DMS53 treated with DMSO at 0.1 percent for 48 hours (cell line): ENCODE measurements around the gene DHDH.

Experiments used
- DNase-seq: peaks from one replicate; lab custom pipeline; 2025; ENCODE audit not compliant: unreplicated experiment; lab: John Stamatoyannopoulos, UW

DHDH gene

GRCh38 chr19:48991011-48991609 is 57.6 kb downstream of the DHDH start:
- no peak for DNase-seq

- no peak for DNase-seq
Measured at GRCh38 chr19:48991873-48992580, 58.5 kb downstream of the DHDH start.

GRCh38 chr19:48992581-48993174 is 59.2 kb downstream of the DHDH start:
- DNase-seq: no peak

GRCh38 chr19:48993175-48994034 is 59.9 kb downstream of the DHDH start, which contains the start of the genes GYS1 and RUVBL2:
GYS1 (minus strand) TSS chr19:48993309; CDS start chr19:48993112, 197 bp downstream.
RUVBL2 (plus strand) TSS chr19:48993887; CDS start chr19:48993912, 25 bp downstream.
- DNase-seq: peak; percentile 96

- no peak for DNase-seq
Measured at GRCh38 chr19:48994035-48994386, 60.5 kb downstream of the DHDH start.
